Stimulated activated CD4-positive, alpha-beta T cell treated with anti-CD3 and anti-CD28 coated beads, Interleukin-15, amount 100 ng/mL, for 1 hour (primary cell): ENCODE data around the gene SMAGP.
A peak's percentile ranks its signal among the peaks of the same experiment; 100 is the strongest.
"Not testable (repeated sequence)": the region's sequence is repeated elsewhere in the genome, so short reads cannot be mapped to it uniquely, and the experiment has no call there.

Experiments
- DNase-seq, 2 donors: peaks; one replicate each; pipeline ENCODE4 v3.0.0-alpha.2; 2020; ENCODE audit warnings: low read depth in 1 of 2, low spot score in 1 of 2

Gene SMAGP

GRCh38 chr12:51265024-51265423, 5.2 kb downstream of the SMAGP start:
- no peak for DNase-seq

- DNase-seq = no peak
Observed at GRCh38 chr12:51264297-51264696, 5.9 kb downstream of the SMAGP start.

GRCh38 chr12:51263341-51263740, 6.9 kb downstream of the SMAGP start:
- no peak for DNase-seq

GRCh38 chr12:51262758-51263177, 7.4 kb downstream of the SMAGP start:
- DNase-seq = no peak

GRCh38 chr12:51259600-51259999, 10.6 kb downstream of the SMAGP start:
- DNase-seq = not testable (repeated sequence)

- no peak for DNase-seq
Observed at GRCh38 chr12:51254536-51254935, 15.7 kb downstream of the SMAGP start.

- no peak for DNase-seq
Observed at GRCh38 chr12:51253276-51253675, 16.9 kb downstream of the SMAGP start.

GRCh38 chr12:51247523-51248206, 22.6 kb downstream of the SMAGP start:
- DNase-seq = no peak

GRCh38 chr12:51246254-51246853, 23.9 kb downstream of the SMAGP start:
- no peak for DNase-seq

GRCh38 chr12:51245476-51246253, 24.6 kb downstream of the SMAGP start:
- DNase-seq = no peak

GRCh38 chr12:51244269-51244668, 25.9 kb downstream of the SMAGP start:
- DNase-seq = no peak

GRCh38 chr12:51242876-51243275, 27.3 kb downstream of the SMAGP start:
- no peak for DNase-seq

- no peak for DNase-seq
Observed at GRCh38 chr12:51242120-51242519, 28.1 kb downstream of the SMAGP start.

GRCh38 chr12:51240971-51241370, 29.2 kb downstream of the SMAGP start:
- no peak for DNase-seq

GRCh38 chr12:51238510-51239334, 31.5 kb downstream of the SMAGP start, which contains the start of gene DAZAP2:
Gene DAZAP2 (plus strand): TSS chr12:51238826. CDS start chr12:51238908, 82 bp downstream.
- peak; percentile 88 to 95 for DNase-seq

GRCh38 chr12:51238037-51238509, 32.1 kb downstream of the SMAGP start:
- DNase-seq = no peak

- no peak for DNase-seq
Observed at GRCh38 chr12:51234530-51234929, 35.7 kb downstream of the SMAGP start.

- DNase-seq = no peak
Observed at GRCh38 chr12:51232642-51233041, 37.6 kb downstream of the SMAGP start.

GRCh38 chr12:51229116-51229809, 41.0 kb downstream of the SMAGP start:
- DNase-seq = no peak

- DNase-seq = no peak
Observed at GRCh38 chr12:51227962-51228361, 42.3 kb downstream of the SMAGP start.
